ENCODE data around the gene CHAD.
"Not testable (repeated sequence)": the region's sequence is repeated elsewhere in the genome, so short reads cannot be mapped to it uniquely, and the experiment has no call there.

Gene CHAD

GRCh38 chr17:50429793-50430192 is 38.9 kb downstream of the CHAD start:
- no peak for DNase-seq (ENCODE audit: low read depth in 1 of 2, low spot score in 1 of 2)

- no peak for DNase-seq (ENCODE audit: low read depth in 1 of 2, low spot score in 1 of 2)
These were observed 39.8 kb downstream of the CHAD start for GRCh38 chr17:50428831-50429424.

GRCh38 chr17:50428126-50428525 is 40.6 kb downstream of the CHAD start:
- DNase-seq (ENCODE audit: low read depth in 1 of 2, low spot score in 1 of 2): not testable (repeated sequence)

GRCh38 chr17:50426814-50427787 is 41.6 kb downstream of the CHAD start:
- DNase-seq (ENCODE audit: low read depth in 1 of 2, low spot score in 1 of 2): no peak

GRCh38 chr17:50426472-50426782 is 42.3 kb downstream of the CHAD start:
- no peak for DNase-seq (ENCODE audit: low read depth in 1 of 2, low spot score in 1 of 2)

GRCh38 chr17:50425682-50426471 is 42.8 kb downstream of the CHAD start, which contains the start of gene ACSF2:
Gene ACSF2, plus strand, starts transcription at chr17:50426218. Its CDS starts 44 bp downstream, at chr17:50426262.
- DNase-seq (ENCODE audit: low read depth in 1 of 2, low spot score in 1 of 2): peak; percentile 35 to 50

- no peak for DNase-seq (ENCODE audit: low read depth in 1 of 2, low spot score in 1 of 2)
These were observed 43.5 kb downstream of the CHAD start for GRCh38 chr17:50424996-50425681.

GRCh38 chr17:50424246-50424995 is 44.3 kb downstream of the CHAD start:
- no peak for DNase-seq (ENCODE audit: low read depth in 1 of 2, low spot score in 1 of 2)

GRCh38 chr17:50423553-50424159 is 45.0 kb downstream of the CHAD start:
- DNase-seq (ENCODE audit: low read depth in 1 of 2, low spot score in 1 of 2): no peak

- DNase-seq (ENCODE audit: low read depth in 1 of 2, low spot score in 1 of 2): no peak
These were observed 45.9 kb downstream of the CHAD start for GRCh38 chr17:50422738-50423137.

GRCh38 chr17:50421308-50422051 is 47.2 kb downstream of the CHAD start:
- DNase-seq (ENCODE audit: low read depth in 1 of 2, low spot score in 1 of 2): no peak

GRCh38 chr17:50420419-50421112 is 48.1 kb downstream of the CHAD start:
- DNase-seq (ENCODE audit: low read depth in 1 of 2, low spot score in 1 of 2): no peak

- DNase-seq (ENCODE audit: low read depth in 1 of 2, low spot score in 1 of 2): not testable (repeated sequence)
These were observed 49.1 kb downstream of the CHAD start for GRCh38 chr17:50419577-50419976.

- DNase-seq (ENCODE audit: low read depth in 1 of 2, low spot score in 1 of 2): no peak
These were observed 53.9 kb downstream of the CHAD start for GRCh38 chr17:50414808-50415207.
